Trophoblast cell (in vitro differentiated cells and primary cell): ENCODE results near the gene CORO6.

Experiments used
- DNase-seq, 2 donors: peaks; one replicate each; pipeline ENCODE4 v3.0.0-alpha.2; 2016
- H2AFZ ChIP-seq: 2 replicates; pipeline ENCODE4 v1.6.1; 2013; ENCODE audit warnings: low read length, moderate library complexity, mild to moderate bottlenecking; ENCODE audit not compliant: insufficient read depth, poor library complexity
- H2AK5ac ChIP-seq: 2 replicates; pipeline ENCODE4 v1.6.1; 2013; ENCODE audit warnings: mild to moderate bottlenecking, low read length
- H2BK120ac ChIP-seq: 2 replicates; pipeline ENCODE4 v1.6.1; 2013; ENCODE audit warnings: low read length, mild to moderate bottlenecking, moderate library complexity; ENCODE audit not compliant: insufficient read depth, poor library complexity
- H2BK12ac ChIP-seq: 2 replicates; pipeline ENCODE4 v1.6.1; 2013; ENCODE audit warnings: mild to moderate bottlenecking, low read length, moderate library complexity
- H2BK5ac ChIP-seq: 2 replicates; pipeline ENCODE4 v1.6.1; 2013; ENCODE audit warnings: low read length, low read depth, moderate library complexity, mild to moderate bottlenecking; ENCODE audit not compliant: poor library complexity
- H3K14ac ChIP-seq: 2 replicates; pipeline ENCODE4 v1.6.1; 2013; ENCODE audit warnings: mild to moderate bottlenecking, low read length
- H3K18ac ChIP-seq: 2 replicates; pipeline ENCODE4 v1.6.1; 2013; ENCODE audit warnings: mild to moderate bottlenecking, low read length
- H3K23ac ChIP-seq: 2 replicates; pipeline ENCODE4 v1.6.1; 2013; ENCODE audit warnings: low read length
- H3K27ac ChIP-seq: 2 replicates; pipeline ENCODE4 v1.5.1; 2013; ENCODE audit warnings: low read depth, mild to moderate bottlenecking, inconsistent platforms, low read length, moderate library complexity
- H3K27me3 ChIP-seq: 2 replicates; pipeline ENCODE4 v1.6.1; 2013; ENCODE audit warnings: inconsistent platforms, mild to moderate bottlenecking, low read length, moderate library complexity; ENCODE audit not compliant: insufficient read depth
- H3K36me3 ChIP-seq, 2 experiments: 1 replicate in 1 of 2; 2 replicates in 1 of 2; pipeline ENCODE4 v1.6.1; 2013; ENCODE audit warnings: low read length in 2 of 2, mild to moderate bottlenecking in 2 of 2, moderate library complexity in 1 of 2; ENCODE audit not compliant: insufficient read depth in 2 of 2, control insufficient read depth in 1 of 2
- H3K4ac ChIP-seq: 2 replicates; pipeline ENCODE4 v1.6.1; 2013; ENCODE audit warnings: low read depth, mild to moderate bottlenecking, low read length, moderate library complexity
- H3K4me1 ChIP-seq, 2 experiments: 1 replicate in 1 of 2; 2 replicates in 1 of 2; pipeline ENCODE4 v1.6.1; 2013; ENCODE audit warnings: low read length in 2 of 2, mild to moderate bottlenecking in 2 of 2, moderate library complexity in 1 of 2; ENCODE audit not compliant: insufficient read depth in 2 of 2, control insufficient read depth in 1 of 2
- H3K4me2 ChIP-seq: 2 replicates; pipeline ENCODE4 v1.6.1; 2013; ENCODE audit warnings: inconsistent platforms, mild to moderate bottlenecking, low read length, moderate library complexity
- H3K4me3 ChIP-seq: 2 replicates; pipeline ENCODE4 v1.5.1; 2013; ENCODE audit warnings: mild to moderate bottlenecking, low read depth, low read length, inconsistent platforms
- H3K79me1 ChIP-seq: one replicate; pipeline ENCODE4 v1.6.1; 2013; ENCODE audit warnings: low read length
- H3K79me2 ChIP-seq: 2 replicates; pipeline ENCODE4 v1.6.1; 2013; ENCODE audit warnings: low read length, mild to moderate bottlenecking; ENCODE audit not compliant: control insufficient read depth, insufficient read depth, poor library complexity
- H3K9ac ChIP-seq: 2 replicates; pipeline ENCODE4 v1.6.1; 2013; ENCODE audit warnings: mild to moderate bottlenecking, low read length
- H3K9me3 ChIP-seq: 2 replicates; pipeline ENCODE4 v1.6.1; 2013; ENCODE audit warnings: low read depth, mild to moderate bottlenecking, control low read depth, inconsistent platforms, low read length; ENCODE audit not compliant: insufficient read depth
- H4K12ac ChIP-seq: 2 replicates; pipeline ENCODE4 v1.6.1; 2013; ENCODE audit warnings: low read depth, mild to moderate bottlenecking, low read length, moderate library complexity
- H4K8ac ChIP-seq: 2 replicates; pipeline ENCODE4 v1.6.1; 2013; ENCODE audit warnings: low read depth, mild to moderate bottlenecking, low read length, moderate library complexity
- H4K91ac ChIP-seq: one replicate; pipeline ENCODE4 v1.6.1; 2013; ENCODE audit warnings: low read depth, mild to moderate bottlenecking, low read length, moderate library complexity
- WGBS: extraction: QIAGEN DNeasy Blood & Tissue Kit; methylation state at CpG from one replicate; pipeline ENCODE4 v1.1.7; 2013; ENCODE audit warnings: missing lambda C conversion rate; ENCODE audit not compliant: insufficient read length, insufficient coverage; ENCODE audit errors: extremely low coverage; 5-methylcytosine and 5-hydroxymethylcytosine counted together

Gene CORO6

GRCh38 chr17:29640413-29640812 is 17.7 kb upstream of the CORO6 start:
- no peak overlapping the region for H3K4me2 ChIP-seq
- H3K27me3 ChIP-seq, result no peaks in the 10 kb centered on the region
- H2BK5ac ChIP-seq, result no peak overlapping the region
- H3K14ac ChIP-seq, result no peak overlapping the region
- H4K8ac ChIP-seq, result no peak overlapping the region
- no peak overlapping the region for H3K9ac ChIP-seq
- no peak overlapping the region for H2BK12ac ChIP-seq
- no peak overlapping the region for H3K4ac ChIP-seq
- DNase-seq, result peak; percentile 62 to 73
- peaks cover 2% of the 10 kb centered on the region for H3K79me1 ChIP-seq
- no peak overlapping the region for H3K23ac ChIP-seq
- no peaks in the 10 kb centered on the region for H3K9me3 ChIP-seq
- H3K27ac ChIP-seq, result peak overlapping the region; percentile 30
- H3K4me3 ChIP-seq, result no peak overlapping the region
- H3K18ac ChIP-seq, result no peak overlapping the region
- peaks cover 5 to 8% of the 10 kb centered on the region in 2 experiments for H3K4me1 ChIP-seq
- no peak overlapping the region for H2BK120ac ChIP-seq
- peaks cover 5 to 11% of the 10 kb centered on the region in 2 experiments for H3K36me3 ChIP-seq
- H2AK5ac ChIP-seq, result no peak overlapping the region
- H4K12ac ChIP-seq, result no peak overlapping the region
- no CpG with 5 or more reads among the region's 2 CpGs for WGBS
- H4K91ac ChIP-seq, result no peak overlapping the region
- H2AFZ ChIP-seq, result no peak overlapping the region
- no peaks in the 10 kb centered on the region for H3K79me2 ChIP-seq

- Histone ChIP-seq H4K12ac (no peak overlapping the region), H2BK12ac (no peak overlapping the region), H2BK120ac (no peak overlapping the region), H3K79me1 (no peaks in the 10 kb centered on the region), H3K27me3 (no peaks in the 10 kb centered on the region), H3K79me2 (no peaks in the 10 kb centered on the region), H3K27ac (no peak overlapping the region), H3K4me1 (no peaks in the 10 kb centered on the region), H2AK5ac (no peak overlapping the region), H3K9me3 (no peaks in the 10 kb centered on the region), H3K4me2 (no peak overlapping the region), H3K14ac (no peak overlapping the region), H4K91ac (no peak overlapping the region), H4K8ac (no peak overlapping the region), H3K18ac (no peak overlapping the region), H3K9ac (no peak overlapping the region), H3K23ac (no peak overlapping the region), H3K36me3 (peaks cover 31 to 34% of the 10 kb centered on the region in 2 experiments), H3K4ac (no peak overlapping the region), H2AFZ (no peak overlapping the region), H2BK5ac (no peak overlapping the region), H3K4me3 (no peak overlapping the region)
- WGBS, result no CpG with 5 or more reads among the region's 3 CpGs
- no peak for DNase-seq
Measured at GRCh38 chr17:29633886-29634285, 11.2 kb upstream of the CORO6 start.

- Histone ChIP-seq H2AFZ (no peak overlapping the region), H3K27me3 (no peaks in the 10 kb centered on the region), H3K23ac (no peak overlapping the region), H2AK5ac (no peak overlapping the region), H4K8ac (no peak overlapping the region), H3K4ac (no peak overlapping the region), H3K9ac (no peak overlapping the region), H3K36me3 (peaks cover 25 to 29% of the 10 kb centered on the region in 2 experiments), H3K79me1 (no peaks in the 10 kb centered on the region), H2BK12ac (no peak overlapping the region), H4K91ac (no peak overlapping the region), H3K4me1 (no peaks in the 10 kb centered on the region), H3K27ac (no peak overlapping the region), H3K18ac (peak overlapping the region; percentile 17), H3K14ac (no peak overlapping the region), H3K4me3 (no peak overlapping the region), H2BK120ac (no peak overlapping the region), H3K9me3 (no peaks in the 10 kb centered on the region), H3K4me2 (no peak overlapping the region), H2BK5ac (no peak overlapping the region), H4K12ac (no peak overlapping the region), H3K79me2 (no peaks in the 10 kb centered on the region)
- WGBS, result no CpG with 5 or more reads among the region's 6 CpGs
- no peak for DNase-seq
Measured at GRCh38 chr17:29630630-29631193, 8.0 kb upstream of the CORO6 start.

- H4K12ac ChIP-seq, result no peak overlapping the region
- no peaks in the 10 kb centered on the region for H3K79me2 ChIP-seq
- H3K27me3 ChIP-seq, result no peaks in the 10 kb centered on the region
- no peaks in the 10 kb centered on the region for H3K9me3 ChIP-seq
- H2BK120ac ChIP-seq, result no peak overlapping the region
- no peaks in the 10 kb centered on the region for H3K4me1 ChIP-seq
- DNase-seq, result no peak
- no peak overlapping the region for H3K18ac ChIP-seq
- H3K4ac ChIP-seq, result no peak overlapping the region
- H3K4me3 ChIP-seq, result no peak overlapping the region
- no peak overlapping the region for H3K4me2 ChIP-seq
- H3K27ac ChIP-seq, result no peak overlapping the region
- H4K91ac ChIP-seq, result no peak overlapping the region
- H3K14ac ChIP-seq, result no peak overlapping the region
- H2AFZ ChIP-seq, result no peak overlapping the region
- H2AK5ac ChIP-seq, result no peak overlapping the region
- no peak overlapping the region for H4K8ac ChIP-seq
- no peak overlapping the region for H2BK5ac ChIP-seq
- H3K9ac ChIP-seq, result no peak overlapping the region
- no CpG with 5 or more reads among the region's 2 CpGs for WGBS
- no peaks in the 10 kb centered on the region for H3K79me1 ChIP-seq
- H2BK12ac ChIP-seq, result no peak overlapping the region
- H3K36me3 ChIP-seq, result peaks cover 23 to 29% of the 10 kb centered on the region in 2 experiments
- H3K23ac ChIP-seq, result no peak overlapping the region
Measured at GRCh38 chr17:29629839-29630238, 7.1 kb upstream of the CORO6 start.
